Keratinocyte (primary cell): ENCODE data around the gene GPRIN1. TPM values are rescaled to one million over a fixed set of nuclear protein-coding genes. Genes with fewer than 3 reads are reported as not detected.

ENCODE experiments used
- DNase-seq: peaks from one replicate; pipeline ENCODE4 v3.0.0-alpha.2; 2011; ENCODE audit warnings: low read depth, missing footprints, low spot score
- FAIRE-seq: peaks from 2 replicates; lab custom pipeline; 2011; peaks lifted over from hg19 to GRCh38; lab: Jason Lieb, UNC
- H2AFZ ChIP-seq: 2 replicates; pipeline ENCODE4 v1.6.0; 2012; ENCODE audit warnings: low read length, control low read depth, inconsistent platforms; ENCODE audit not compliant: control insufficient read depth
- H3K27ac ChIP-seq: 2 replicates; pipeline ENCODE4 v1.5.1; 2011; ENCODE audit warnings: low read length; ENCODE audit not compliant: control insufficient read depth, insufficient read depth
- H3K27me3 ChIP-seq: 3 replicates; pipeline ENCODE4 v1.6.0; 2011; ENCODE audit warnings: low read length; ENCODE audit not compliant: control insufficient read depth, insufficient read depth; ENCODE audit errors: extremely low read depth
- H3K36me3 ChIP-seq, 2 experiments: 2 replicates in 1 of 2; 3 replicates in 1 of 2; pipeline ENCODE4 v1.5.1; 2011; ENCODE audit warnings: low read length in 2 of 2, mild to moderate bottlenecking in 1 of 2; ENCODE audit not compliant: control insufficient read depth in 2 of 2, insufficient read depth in 2 of 2; ENCODE audit errors: extremely low read depth in 1 of 2
- H3K4me1 ChIP-seq: 3 replicates; pipeline ENCODE4 v1.5.1; 2011; ENCODE audit warnings: low read length; ENCODE audit not compliant: control insufficient read depth, insufficient read depth; ENCODE audit errors: extremely low read depth
- H3K4me2 ChIP-seq: 3 replicates; pipeline ENCODE4 v1.6.0; 2011; ENCODE audit warnings: low read depth, low read length; ENCODE audit not compliant: control insufficient read depth, insufficient read depth; ENCODE audit errors: extremely low read depth
- H3K4me3 ChIP-seq, 3 experiments: fragments of 200-600 bp in 1 of 3; sonication (generic) in 1 of 3; 2 replicates in 2 of 3; 3 replicates in 1 of 3; pipeline ENCODE4 v1.5.1; 2011 to 2016; ENCODE audit warnings: low read length in 3 of 3, mild to moderate bottlenecking in 3 of 3, control low read depth in 2 of 3, inconsistent platforms in 1 of 3, low read depth in 1 of 3, mixed read lengths in 1 of 3, mixed run types in 1 of 3, moderate library complexity in 1 of 3; ENCODE audit not compliant: control insufficient read depth in 2 of 3, insufficient read depth in 2 of 3; ENCODE audit errors: extremely low read depth in 1 of 3
- H3K79me2 ChIP-seq: 2 replicates; pipeline ENCODE4 v1.6.0; 2012; ENCODE audit warnings: low read length; ENCODE audit not compliant: control insufficient read depth, insufficient read depth
- H3K9ac ChIP-seq: 3 replicates; pipeline ENCODE4 v1.6.0; 2011; ENCODE audit warnings: low read length; ENCODE audit not compliant: control insufficient read depth, insufficient read depth; ENCODE audit errors: extremely low read depth
- H3K9me1 ChIP-seq: 3 replicates; pipeline ENCODE4 v1.6.0; 2011; ENCODE audit warnings: low read length; ENCODE audit not compliant: control insufficient read depth, insufficient read depth; ENCODE audit errors: extremely low read depth
- H3K9me3 ChIP-seq: 2 replicates; pipeline ENCODE4 v1.5.1; 2012; ENCODE audit warnings: low read depth, low read length; ENCODE audit not compliant: control insufficient read depth
- H4K20me1 ChIP-seq: 3 replicates; pipeline ENCODE4 v1.6.0; 2011; ENCODE audit warnings: low read length; ENCODE audit not compliant: control insufficient read depth, insufficient read depth; ENCODE audit errors: extremely low read depth
- EZH2 ChIP-seq: IDR thresholded peaks from one replicate; pipeline ENCODE4 v1.6.1; 2012; ENCODE audit warnings: inconsistent platforms, mild to moderate bottlenecking, low read length, moderate library complexity
- dilution Hi-C: fragments of 300-500 bp; cut with MboI; formaldehyde crosslinking; loops from one replicate; pipeline ENCODE4 v1.7.0; 2020; ENCODE audit warnings: low sequenced_read_pairs; ENCODE audit not compliant: extremely low pct_ligation_motif_present
- polyA plus RNA-seq, 5 experiments: library from polyadenylated mRNA; depleted of rRNA in 3 of 5; stranded (reverse) in 3 of 5; stranded (forward) in 1 of 5; unstranded in 1 of 5; fragments of >200 nt; gene quantifications; 1 replicate in 1 of 5; 2 replicates in 3 of 5; 3 replicates in 1 of 5; pipeline versions ENCODE4 v1.2.1 to v1.2.3, GENCODE V29; 2011 to 2012; ENCODE audit warnings: missing spikeins in 2 of 5, low read depth in 1 of 5, low replicate concordance in 1 of 5
- TF ChIP-seq, protein P1 (sequence below), 3 experiments: IDR thresholded peaks in 1 of 3; conservative IDR thresholded peaks in 1 of 3; optimal IDR thresholded peaks in 1 of 3; 2 replicates in 2 of 3; 3 replicates in 1 of 3; pipeline versions ENCODE3 to v1.5.1; 2011; ENCODE audit warnings: low read length in 3 of 3, mild to moderate bottlenecking in 3 of 3, moderate library complexity in 2 of 3, control low read depth in 1 of 3, inconsistent platforms in 1 of 3; ENCODE audit not compliant: insufficient read depth in 2 of 3; ENCODE audit errors: extremely low read depth in 1 of 3

GPRIN1 gene
- polyA plus RNA-seq, 1 donor (not counting 4 experiments of a cell fraction or from before 2014, with no cell fraction given), result 4.0 TPM

DNA sequence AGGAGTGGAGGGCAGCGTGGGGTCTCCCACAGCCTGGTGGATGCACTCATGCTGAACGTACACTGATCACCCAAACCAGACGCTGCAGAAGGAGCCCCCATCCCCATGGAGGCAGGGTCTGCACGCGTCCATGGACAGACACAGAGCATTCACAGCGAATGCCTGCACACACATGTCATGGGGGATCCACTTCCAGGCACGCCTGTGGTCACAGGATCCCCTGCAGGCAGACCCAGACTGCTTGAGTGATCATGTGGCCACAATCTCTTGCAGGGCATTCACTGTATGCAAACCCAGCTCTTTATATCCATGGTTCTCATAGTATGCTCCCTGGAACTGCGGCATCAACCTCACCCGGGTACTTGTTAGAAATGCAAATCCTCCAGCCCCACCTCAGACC lies 15.0 kb upstream of the GPRIN1 start:
- Histone ChIP-seq H3K4me1 (peaks cover 43% of the 10 kb centered on the region), H3K9me1 (no peaks in the 10 kb centered on the region), H3K4me2 (no peak overlapping the region), H3K9me3 (no peaks in the 10 kb centered on the region), H3K36me3 (no peaks in the 10 kb centered on the region), H3K27me3 (peaks cover 16% of the 10 kb centered on the region), H3K4me3 (no peak overlapping the region), H2AFZ (no peak overlapping the region), H4K20me1 (peaks cover 4% of the 10 kb centered on the region), H3K27ac (no peak overlapping the region), H3K79me2 (no peaks in the 10 kb centered on the region), H3K9ac (no peak overlapping the region)
- no peak for TF ChIP-seq EZH2
- TF ChIP-seq, protein P1, sequence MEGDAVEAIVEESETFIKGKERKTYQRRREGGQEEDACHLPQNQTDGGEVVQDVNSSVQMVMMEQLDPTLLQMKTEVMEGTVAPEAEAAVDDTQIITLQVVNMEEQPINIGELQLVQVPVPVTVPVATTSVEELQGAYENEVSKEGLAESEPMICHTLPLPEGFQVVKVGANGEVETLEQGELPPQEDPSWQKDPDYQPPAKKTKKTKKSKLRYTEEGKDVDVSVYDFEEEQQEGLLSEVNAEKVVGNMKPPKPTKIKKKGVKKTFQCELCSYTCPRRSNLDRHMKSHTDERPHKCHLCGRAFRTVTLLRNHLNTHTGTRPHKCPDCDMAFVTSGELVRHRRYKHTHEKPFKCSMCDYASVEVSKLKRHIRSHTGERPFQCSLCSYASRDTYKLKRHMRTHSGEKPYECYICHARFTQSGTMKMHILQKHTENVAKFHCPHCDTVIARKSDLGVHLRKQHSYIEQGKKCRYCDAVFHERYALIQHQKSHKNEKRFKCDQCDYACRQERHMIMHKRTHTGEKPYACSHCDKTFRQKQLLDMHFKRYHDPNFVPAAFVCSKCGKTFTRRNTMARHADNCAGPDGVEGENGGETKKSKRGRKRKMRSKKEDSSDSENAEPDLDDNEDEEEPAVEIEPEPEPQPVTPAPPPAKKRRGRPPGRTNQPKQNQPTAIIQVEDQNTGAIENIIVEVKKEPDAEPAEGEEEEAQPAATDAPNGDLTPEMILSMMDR (optimal IDR thresholded peaks at IDR 0.05 in 1 of 3, IDR thresholded peaks at IDR 0.05 in 1 of 3, conservative IDR thresholded peaks at IDR 0.05 in 1 of 3; ENCODE audit: extremely low read depth in 1 of 3, insufficient read depth in 2 of 3, low read length in 3 of 3), result no peak
- dilution Hi-C loops, result no loop called here
- FAIRE-seq, result no peak
- no peak for DNase-seq

DNA sequence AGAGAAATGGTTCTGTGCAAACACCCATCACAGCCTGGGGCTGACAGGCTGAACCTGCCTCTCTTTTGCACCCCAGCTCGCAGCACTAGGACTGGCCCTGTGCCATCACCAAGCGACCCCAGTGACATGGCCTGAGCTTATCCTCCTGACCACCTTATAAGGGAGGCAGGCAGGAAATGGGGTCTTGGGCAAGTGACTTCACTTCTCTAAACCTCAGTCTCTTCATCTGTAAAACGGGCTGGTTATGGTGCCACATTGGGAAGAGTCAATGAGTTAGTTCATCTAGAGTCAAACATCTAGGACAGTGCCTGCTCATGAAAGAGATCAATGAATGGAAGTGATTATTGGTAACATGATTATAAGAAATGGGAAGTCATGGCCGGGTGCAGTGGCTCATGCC lies 14.2 kb upstream of the GPRIN1 start:
- no peak overlapping the region for H3K4me2 ChIP-seq
- no peak overlapping the region for H3K9ac ChIP-seq
- H3K27ac ChIP-seq, result no peak overlapping the region
- no peaks in the 10 kb centered on the region for H3K9me1 ChIP-seq
- DNase-seq (no peak), FAIRE-seq (no peak)
- peaks cover 4% of the 10 kb centered on the region for H4K20me1 ChIP-seq
- H3K36me3 ChIP-seq, result no peaks in the 10 kb centered on the region
- dilution Hi-C loops, result no loop called here
- peaks cover 46% of the 10 kb centered on the region for H3K4me1 ChIP-seq
- no peak overlapping the region for H3K4me3 ChIP-seq
- no peak overlapping the region for H2AFZ ChIP-seq
- H3K9me3 ChIP-seq, result no peaks in the 10 kb centered on the region
- H3K27me3 ChIP-seq, result peaks cover 17% of the 10 kb centered on the region
- TF ChIP-seq, protein P1 (optimal IDR thresholded peaks at IDR 0.05 in 1 of 3, IDR thresholded peaks at IDR 0.05 in 1 of 3, conservative IDR thresholded peaks at IDR 0.05 in 1 of 3; ENCODE audit: extremely low read depth in 1 of 3, insufficient read depth in 2 of 3, low read length in 3 of 3), result no peak
- TF ChIP-seq EZH2, result no peak
- H3K79me2 ChIP-seq, result no peaks in the 10 kb centered on the region
